Stimulated activated CD8-positive, alpha-beta memory T cell treated with anti-CD3 and anti-CD28 coated beads, Interleukin-2, amount 100 ng/mL, for 1 hour (primary cell): ENCODE measurements around the gene MARK1.

Experiments
- DNase-seq, 2 donors: peaks; one replicate each; pipeline ENCODE4 v3.0.0-alpha.2; 2020; ENCODE audit warnings: low read depth in 2 of 2

Gene MARK1

GRCh38 chr1:220690140-220691052 lies 162.5 kb downstream of the MARK1 start, which contains the start of gene C1orf115:
Gene C1orf115, plus strand, starts transcription at chr1:220690363. Its CDS starts 40 bp downstream, at chr1:220690403.
- DNase-seq, result peak; percentile 25 to 44

GRCh38 chr1:220691053-220691684 lies 163.2 kb downstream of the MARK1 start:
- DNase-seq, result no peak

GRCh38 chr1:220692436-220693228 lies 164.7 kb downstream of the MARK1 start:
- DNase-seq, result no peak

GRCh38 chr1:220694866-220695382 lies 167.0 kb downstream of the MARK1 start:
- DNase-seq, result no peak

GRCh38 chr1:220695426-220695825 lies 167.5 kb downstream of the MARK1 start:
- DNase-seq, result no peak

- no peak for DNase-seq
These were observed 168.4 kb downstream of the MARK1 start for GRCh38 chr1:220696226-220696862.

- DNase-seq, result no peak
These were observed 168.9 kb downstream of the MARK1 start for GRCh38 chr1:220696863-220697231.

GRCh38 chr1:220697326-220697725 lies 169.4 kb downstream of the MARK1 start:
- DNase-seq, result no peak

- DNase-seq, result no peak
These were observed 170.7 kb downstream of the MARK1 start for GRCh38 chr1:220698607-220699016.

- no peak for DNase-seq
These were observed 171.1 kb downstream of the MARK1 start for GRCh38 chr1:220699044-220699443.

GRCh38 chr1:220700556-220701179 lies 172.7 kb downstream of the MARK1 start:
- no peak for DNase-seq

GRCh38 chr1:220701974-220702373 lies 174.0 kb downstream of the MARK1 start:
- DNase-seq, result no peak

GRCh38 chr1:220702733-220703270 lies 174.9 kb downstream of the MARK1 start:
- DNase-seq, result no peak

GRCh38 chr1:220703305-220703704 lies 175.4 kb downstream of the MARK1 start:
- no peak for DNase-seq

- DNase-seq, result no peak
These were observed 177.8 kb downstream of the MARK1 start for GRCh38 chr1:220705782-220706181.

GRCh38 chr1:220706480-220706879 lies 178.5 kb downstream of the MARK1 start:
- DNase-seq, result no peak

GRCh38 chr1:220707160-220707559 lies 179.2 kb downstream of the MARK1 start:
- DNase-seq, result no peak

- DNase-seq, result no peak
These were observed 180.3 kb downstream of the MARK1 start for GRCh38 chr1:220708244-220708643.

- no peak for DNase-seq
These were observed 181.2 kb downstream of the MARK1 start for GRCh38 chr1:220708936-220709801.

- DNase-seq, result no peak
These were observed 182.4 kb downstream of the MARK1 start for GRCh38 chr1:220710333-220710732.
